ENCODE results near the gene AMPD3. TPM values are rescaled to one million over a fixed set of nuclear protein-coding genes. Genes with fewer than 3 reads are reported as not detected.

The AMPD3 gene
- total RNA-seq, 2 donors from 2014 or later, result 2.8 to 5.3 TPM

- H3K27me3 ChIP-seq, result no peaks in the 10 kb centered on the region
- no peak for DNase-seq (ENCODE audit: low spot score)
- no peaks in the 10 kb centered on the region for H3K9me3 ChIP-seq
- H3K36me3 ChIP-seq, result peaks cover 29% of the 10 kb centered on the region
- no peak overlapping the region for H3K27ac ChIP-seq
- TF ChIP-seq, protein P1, sequence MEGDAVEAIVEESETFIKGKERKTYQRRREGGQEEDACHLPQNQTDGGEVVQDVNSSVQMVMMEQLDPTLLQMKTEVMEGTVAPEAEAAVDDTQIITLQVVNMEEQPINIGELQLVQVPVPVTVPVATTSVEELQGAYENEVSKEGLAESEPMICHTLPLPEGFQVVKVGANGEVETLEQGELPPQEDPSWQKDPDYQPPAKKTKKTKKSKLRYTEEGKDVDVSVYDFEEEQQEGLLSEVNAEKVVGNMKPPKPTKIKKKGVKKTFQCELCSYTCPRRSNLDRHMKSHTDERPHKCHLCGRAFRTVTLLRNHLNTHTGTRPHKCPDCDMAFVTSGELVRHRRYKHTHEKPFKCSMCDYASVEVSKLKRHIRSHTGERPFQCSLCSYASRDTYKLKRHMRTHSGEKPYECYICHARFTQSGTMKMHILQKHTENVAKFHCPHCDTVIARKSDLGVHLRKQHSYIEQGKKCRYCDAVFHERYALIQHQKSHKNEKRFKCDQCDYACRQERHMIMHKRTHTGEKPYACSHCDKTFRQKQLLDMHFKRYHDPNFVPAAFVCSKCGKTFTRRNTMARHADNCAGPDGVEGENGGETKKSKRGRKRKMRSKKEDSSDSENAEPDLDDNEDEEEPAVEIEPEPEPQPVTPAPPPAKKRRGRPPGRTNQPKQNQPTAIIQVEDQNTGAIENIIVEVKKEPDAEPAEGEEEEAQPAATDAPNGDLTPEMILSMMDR (IDR thresholded peaks at IDR 0.05), result no peak
- no peak overlapping the region for H3K4me3 ChIP-seq
- no peaks in the 10 kb centered on the region for H3K4me1 ChIP-seq
Measured at GRCh38 chr11:10533323-10533722, 78.3 kb downstream of the AMPD3 start.

- TF ChIP-seq, protein P1 (IDR thresholded peaks at IDR 0.05), result no peak
- Histone ChIP-seq H3K27me3 (no peaks in the 10 kb centered on the region), H3K36me3 (peaks cover 19% of the 10 kb centered on the region), H3K4me3 (no peak overlapping the region), H3K4me1 (no peaks in the 10 kb centered on the region), H3K9me3 (no peaks in the 10 kb centered on the region), H3K27ac (no peak overlapping the region)
- no peak for DNase-seq (ENCODE audit: low spot score)
Measured at GRCh38 chr11:10534316-10534715, 79.3 kb downstream of the AMPD3 start.

GRCh38 chr11:10537600-10537999 is 82.5 kb downstream of the AMPD3 start:
- Histone ChIP-seq H3K27me3 (no peaks in the 10 kb centered on the region), H3K27ac (no peak overlapping the region), H3K36me3 (peaks cover 6% of the 10 kb centered on the region), H3K4me1 (peaks cover 0 to 14% of the 10 kb centered on the region in 2 donors), H3K4me3 (no peak overlapping the region), H3K9me3 (no peaks in the 10 kb centered on the region)
- DNase-seq (ENCODE audit: low spot score), result no peak
- TF ChIP-seq, protein P1 (IDR thresholded peaks at IDR 0.05), result no peak

- TF ChIP-seq, protein P1 (IDR thresholded peaks at IDR 0.05), result no peak
- no peak for DNase-seq (ENCODE audit: low spot score)
- no peaks in the 10 kb centered on the region for H3K36me3 ChIP-seq
- no peak overlapping the region for H3K27ac ChIP-seq
- no peaks in the 10 kb centered on the region for H3K27me3 ChIP-seq
- H3K4me3 ChIP-seq, result no peak overlapping the region
- peaks cover 0 to 14% of the 10 kb centered on the region in 2 donors for H3K4me1 ChIP-seq
- no peaks in the 10 kb centered on the region for H3K9me3 ChIP-seq
Measured at GRCh38 chr11:10538924-10539323, 83.9 kb downstream of the AMPD3 start.

DNA sequence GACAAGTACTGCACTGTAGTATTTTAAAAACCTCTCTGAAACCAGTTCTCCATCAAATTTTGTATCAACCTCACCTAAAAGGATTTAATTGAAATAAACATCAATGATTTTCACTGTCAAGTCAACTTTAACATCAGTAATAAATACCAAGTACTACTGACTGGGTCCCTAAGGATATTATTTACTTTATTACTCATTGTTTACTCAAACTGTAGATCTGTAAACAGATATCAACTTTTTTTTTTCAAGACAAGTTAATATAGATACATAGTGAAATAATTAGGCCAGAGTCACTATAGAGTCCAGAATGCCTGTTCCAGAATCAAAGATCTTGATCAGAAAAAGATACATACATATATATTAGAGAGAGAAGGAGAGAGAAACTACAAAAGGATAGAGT is 84.3 kb downstream of the AMPD3 start:
- TF ChIP-seq, protein P1 (IDR thresholded peaks at IDR 0.05), result no peak
- Histone ChIP-seq H3K4me1 (peaks cover 0 to 14% of the 10 kb centered on the region in 2 donors), H3K9me3 (no peaks in the 10 kb centered on the region), H3K4me3 (no peak overlapping the region), H3K27me3 (no peaks in the 10 kb centered on the region), H3K27ac (no peak overlapping the region), H3K36me3 (no peaks in the 10 kb centered on the region)
- no peak for DNase-seq (ENCODE audit: low spot score)

GRCh38 chr11:10540546-10540914 is 85.5 kb downstream of the AMPD3 start:
- TF ChIP-seq, protein P1 (IDR thresholded peaks at IDR 0.05), result no peak
- Histone ChIP-seq H3K27me3 (no peaks in the 10 kb centered on the region), H3K36me3 (no peaks in the 10 kb centered on the region), H3K9me3 (no peaks in the 10 kb centered on the region), H3K4me3 (peak overlapping the region; percentile 80 to 91), H3K27ac (peak overlapping the region; percentile 88 to 92), H3K4me1 (peaks cover 0 to 14% of the 10 kb centered on the region in 2 donors)
- DNase-seq (ENCODE audit: low spot score), result no peak

Measured in right atrium auricular region (tissue), 2 donors.